ENCODE measurements around the gene BOD1.
"Not testable (repeated sequence)": the region's sequence is repeated elsewhere in the genome, so short reads cannot be mapped to it uniquely, and the experiment has no call there.

The BOD1 gene

DNA sequence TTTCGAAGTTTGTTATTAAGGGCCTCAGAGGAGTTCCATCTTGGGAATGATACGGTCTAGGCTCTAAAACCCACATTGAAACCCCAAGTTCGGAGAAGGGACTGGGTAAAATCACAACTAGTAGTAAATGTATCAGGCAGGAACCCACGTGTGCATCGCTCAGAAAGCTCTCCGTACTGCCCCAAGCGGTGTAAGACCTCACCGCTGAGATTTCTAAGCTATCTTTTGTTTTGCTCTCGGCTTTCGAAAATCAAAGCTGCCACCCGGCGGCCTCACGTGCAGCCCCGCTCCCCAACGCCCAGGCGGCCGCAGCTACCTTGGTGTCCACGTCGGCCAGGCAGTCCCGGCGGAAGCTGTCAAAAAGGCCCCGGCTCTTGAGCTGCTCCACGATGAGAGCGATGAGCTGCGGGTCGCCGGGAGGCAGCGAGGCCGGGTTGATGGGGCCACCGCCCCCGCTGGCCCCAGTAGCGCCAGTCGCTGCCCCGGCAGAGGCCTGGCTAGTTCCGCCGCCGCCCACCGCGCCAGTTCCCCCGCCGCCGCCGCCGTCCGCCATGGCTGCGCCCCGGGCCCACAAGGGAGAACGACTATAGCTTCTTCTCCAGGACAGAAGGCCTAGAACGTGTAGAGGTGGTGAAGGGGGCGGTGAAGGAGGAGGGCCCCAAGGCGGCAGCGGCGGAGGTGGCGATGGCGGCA lies 420 bp downstream of the BOD1 start:
- DNase-seq (ENCODE audit: low read depth in 2 of 2) = peak; percentile 33 to 40

DNA sequence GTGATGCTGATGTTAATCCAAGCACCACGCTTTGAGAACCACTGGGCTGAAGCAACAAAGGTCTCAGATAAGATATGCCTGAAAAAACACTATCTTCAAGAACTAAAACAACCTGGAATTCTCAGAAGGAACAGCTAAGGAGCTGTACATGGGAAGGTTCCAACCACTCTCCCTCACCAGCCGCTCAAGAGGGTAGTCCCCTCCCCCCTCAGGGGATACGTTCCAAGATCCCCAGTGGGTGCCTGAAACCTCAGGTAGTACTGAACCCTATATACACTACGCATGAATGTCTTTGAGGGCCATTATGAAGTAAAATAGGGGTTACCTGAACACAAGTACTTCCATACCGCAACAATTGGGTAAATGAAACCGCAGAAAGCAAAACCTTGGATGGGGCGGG lies 1.9 kb downstream of the BOD1 start:
- no peak for DNase-seq (ENCODE audit: low read depth in 2 of 2)

DNA sequence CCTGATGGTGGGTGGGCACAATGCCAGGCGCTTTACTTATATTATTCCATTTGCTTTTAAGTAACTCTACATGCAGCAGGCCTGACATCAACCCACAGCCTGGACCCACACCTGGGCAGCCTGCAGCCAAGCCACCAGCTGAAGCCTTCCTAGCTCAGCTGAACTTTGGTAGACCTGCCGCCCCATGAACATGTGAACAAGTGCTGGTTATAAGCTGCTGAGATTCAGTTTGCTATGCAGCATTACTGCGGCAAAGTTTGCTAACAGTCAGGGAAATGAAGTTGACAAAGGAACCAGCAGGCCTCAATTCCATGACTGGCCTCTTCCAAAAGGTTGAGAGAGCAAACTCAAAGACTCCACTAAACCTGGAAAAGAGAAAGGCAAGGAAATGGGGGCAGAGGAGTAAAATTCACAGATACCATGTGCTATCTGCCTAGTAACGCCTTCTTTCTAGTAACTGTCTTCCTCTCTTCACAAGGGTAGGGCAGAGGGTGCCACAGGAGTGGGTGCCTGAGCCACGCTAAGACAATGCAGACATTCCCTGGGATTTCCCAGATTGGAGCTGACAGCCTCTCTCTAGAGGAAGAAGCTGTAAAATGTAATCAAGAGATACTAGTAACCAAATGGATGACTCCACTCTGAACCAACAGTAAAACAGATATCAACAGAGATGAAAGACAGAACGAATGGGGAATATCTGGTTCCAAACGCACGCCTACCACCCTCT lies 2.9 kb downstream of the BOD1 start:
- DNase-seq (ENCODE audit: low read depth in 2 of 2) = no peak

DNA sequence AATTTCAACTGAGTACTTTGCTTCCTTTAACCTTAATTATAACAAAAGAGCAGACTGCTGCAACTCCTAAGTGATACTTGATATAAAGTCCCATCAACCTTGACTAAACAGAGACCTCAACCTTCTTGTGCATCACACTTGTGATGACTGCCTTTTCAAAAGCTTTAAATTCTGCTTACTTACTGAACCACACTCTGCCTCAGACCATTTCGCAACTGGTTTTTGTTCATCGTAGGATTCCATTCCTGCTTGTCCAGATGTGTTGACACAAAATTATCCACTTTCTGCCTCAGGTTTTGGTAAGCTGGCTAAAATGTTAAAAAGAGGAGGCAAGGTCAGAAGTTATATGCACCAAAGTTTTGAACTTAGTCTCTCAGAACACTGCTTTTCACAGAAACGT lies 3.5 kb downstream of the BOD1 start:
- no peak for DNase-seq (ENCODE audit: low read depth in 2 of 2)

DNA sequence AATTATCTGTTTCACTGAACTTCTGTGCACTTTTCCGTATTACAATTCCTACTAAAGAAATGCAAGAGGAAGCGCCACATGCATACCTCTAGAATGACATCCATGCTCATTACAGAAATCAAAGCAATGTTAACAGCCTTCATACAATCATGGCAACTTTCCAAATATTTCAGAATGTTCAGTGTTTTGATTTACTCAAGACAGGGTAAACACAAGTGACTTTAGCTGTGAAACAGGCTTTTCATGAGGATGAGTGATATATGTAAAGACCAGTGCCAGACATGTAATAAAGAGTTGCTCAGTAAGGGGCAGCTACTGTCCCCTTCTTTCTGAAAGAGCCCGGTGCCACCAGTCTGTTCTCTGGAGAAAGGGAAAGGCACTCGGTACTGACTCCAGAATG lies 4.7 kb downstream of the BOD1 start:
- DNase-seq (ENCODE audit: low read depth in 2 of 2) = no peak

DNA sequence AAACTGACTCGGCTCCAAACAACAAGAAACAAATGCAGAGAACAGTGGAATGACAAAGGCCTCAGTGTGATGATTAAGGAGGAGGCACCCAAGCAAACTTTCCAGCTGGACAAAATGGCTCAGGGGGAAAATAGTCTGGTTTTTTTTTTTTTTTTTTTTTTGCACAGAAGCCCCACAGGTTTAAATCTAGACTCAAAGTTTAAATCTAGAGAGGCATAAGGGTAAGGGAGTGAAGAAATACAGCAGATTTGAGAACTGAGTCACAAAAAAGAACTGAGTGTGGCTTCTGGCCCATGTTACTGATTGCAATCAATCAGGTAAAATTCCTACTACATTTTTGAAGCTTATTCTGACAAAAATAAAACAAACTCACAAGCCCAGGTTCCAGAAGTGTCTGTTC lies 12.3 kb downstream of the BOD1 start:
- no peak for DNase-seq (ENCODE audit: low read depth in 2 of 2)

DNA sequence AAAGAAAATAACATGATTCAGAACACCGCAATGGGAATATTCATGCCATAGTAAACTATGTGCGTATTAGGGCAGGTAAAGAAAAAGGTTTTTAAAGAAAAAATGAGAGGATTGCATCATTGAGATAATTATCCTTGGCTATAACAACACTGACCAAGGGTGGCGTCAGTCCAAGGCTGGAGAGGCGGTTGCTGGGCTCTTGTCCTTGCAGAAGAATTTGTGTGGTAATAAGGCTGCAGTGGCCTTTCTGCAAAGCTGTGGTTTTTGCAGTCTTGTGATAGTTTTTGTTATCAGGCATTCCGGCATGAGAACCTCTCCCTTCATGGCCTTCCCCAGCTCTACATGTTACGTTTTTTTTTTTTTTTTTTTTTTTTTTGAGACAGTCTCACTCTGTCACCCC lies 14.0 kb downstream of the BOD1 start:
- no peak for DNase-seq (ENCODE audit: low read depth in 2 of 2)

DNA sequence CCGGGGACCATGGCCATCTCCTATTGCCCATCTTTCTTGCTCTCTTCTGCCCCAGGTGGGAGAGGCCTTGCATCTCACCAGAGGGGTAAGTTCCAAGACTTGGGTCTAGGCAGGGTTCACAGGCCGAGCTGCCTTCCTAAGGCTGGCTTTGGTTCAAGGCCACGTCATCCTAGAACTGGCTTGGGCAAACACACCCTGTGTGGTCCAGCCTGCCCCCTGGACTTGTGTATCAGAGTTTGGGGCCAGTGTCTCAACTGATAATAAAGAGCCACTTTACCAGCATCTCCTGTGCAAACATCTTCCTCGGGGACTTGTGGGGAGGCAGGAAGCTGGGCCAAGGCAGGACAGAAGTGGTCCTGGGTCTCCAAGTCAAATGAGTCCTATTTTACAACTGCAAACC lies 17.8 kb downstream of the BOD1 start:
- DNase-seq (ENCODE audit: low read depth in 2 of 2) = no peak

DNA sequence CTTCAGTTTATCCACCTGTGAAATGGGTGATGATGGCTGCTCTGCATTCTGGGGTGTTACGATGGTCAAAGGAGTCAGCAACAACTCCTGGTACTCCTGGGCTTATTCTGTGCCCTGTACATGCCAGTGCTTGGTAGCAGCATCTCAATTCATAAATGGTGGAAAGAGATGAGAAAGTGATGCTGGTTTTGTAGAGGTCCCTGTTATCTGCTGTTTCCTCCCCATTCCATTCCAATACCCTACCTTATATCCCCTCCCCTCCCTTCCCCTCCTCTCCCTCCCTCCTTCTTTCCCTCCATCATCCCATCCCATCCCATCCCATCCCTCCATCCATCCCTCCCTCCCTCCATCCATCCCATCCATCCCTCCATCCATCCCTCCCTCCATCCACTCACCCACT lies 19.1 kb downstream of the BOD1 start:
- DNase-seq (ENCODE audit: low read depth in 2 of 2) = no peak

DNA sequence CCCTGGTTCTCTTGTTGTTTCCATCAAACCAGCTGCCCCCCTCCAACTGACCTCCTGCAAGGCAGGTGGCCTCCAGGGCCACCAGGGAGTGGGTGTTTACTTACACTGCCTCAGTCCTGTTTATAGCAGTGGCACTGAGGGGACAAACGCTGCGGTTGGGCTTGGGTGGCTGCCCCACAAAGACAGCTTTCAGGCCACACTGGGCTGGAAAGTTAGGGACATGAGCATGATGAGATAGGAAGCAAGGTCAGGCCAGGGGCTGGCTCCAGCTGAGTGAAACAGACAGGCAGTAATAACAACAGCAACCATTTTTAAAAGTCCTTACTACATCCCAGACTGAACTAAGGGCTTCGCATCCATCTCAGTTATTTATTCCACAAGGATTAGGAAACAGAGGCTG lies 20.6 kb downstream of the BOD1 start:
- DNase-seq (ENCODE audit: low read depth in 2 of 2) = no peak

DNA sequence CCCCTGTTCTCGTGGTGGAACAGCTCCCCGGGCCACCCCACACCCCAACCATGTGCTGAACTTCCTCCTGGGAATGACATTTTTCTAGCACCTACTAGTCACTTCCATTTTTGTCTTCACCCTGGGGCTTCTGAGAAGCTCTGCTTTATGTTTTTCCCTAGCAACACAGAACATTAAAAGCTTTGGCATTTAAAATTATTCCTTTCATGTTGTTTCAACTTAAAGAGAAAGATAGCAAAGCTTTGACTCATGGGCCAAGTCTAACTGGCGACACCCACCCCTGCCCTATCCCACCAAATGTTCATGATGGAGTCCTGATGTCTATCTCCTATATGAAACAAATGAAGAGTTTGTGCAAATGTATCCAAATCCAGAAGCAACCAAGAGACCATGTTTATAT lies 22.4 kb downstream of the BOD1 start:
- DNase-seq (ENCODE audit: low read depth in 2 of 2) = no peak

DNA sequence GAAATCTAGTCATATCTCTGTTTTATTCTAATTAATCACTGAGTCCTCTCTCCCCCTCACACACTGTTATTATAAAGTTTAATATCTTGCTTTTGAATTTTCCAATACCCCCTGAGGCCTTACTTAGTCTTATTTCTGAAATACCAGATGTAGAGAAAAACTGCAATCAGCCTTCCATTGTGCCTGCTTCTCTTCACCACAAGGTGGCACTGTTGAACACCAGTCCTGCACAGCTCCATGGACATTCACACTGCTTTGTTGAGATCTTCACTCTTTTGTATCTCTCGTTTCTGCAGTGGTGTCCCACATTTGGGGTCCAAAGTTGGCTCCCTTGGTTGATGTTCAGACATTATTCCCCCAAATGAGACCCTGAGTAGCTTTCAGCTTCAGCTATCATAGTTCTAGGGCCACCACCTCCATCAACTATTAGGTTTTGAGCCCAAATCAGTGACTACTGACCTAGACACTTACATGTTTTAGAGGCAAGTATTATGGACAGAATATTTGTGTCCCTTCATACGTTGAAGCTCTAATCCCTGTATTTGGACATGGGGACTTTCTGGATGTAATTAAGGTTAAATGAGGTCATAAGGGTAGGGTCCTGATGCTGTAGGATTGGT lies 24.3 kb downstream of the BOD1 start:
- DNase-seq (ENCODE audit: low read depth in 2 of 2) = no peak

DNA sequence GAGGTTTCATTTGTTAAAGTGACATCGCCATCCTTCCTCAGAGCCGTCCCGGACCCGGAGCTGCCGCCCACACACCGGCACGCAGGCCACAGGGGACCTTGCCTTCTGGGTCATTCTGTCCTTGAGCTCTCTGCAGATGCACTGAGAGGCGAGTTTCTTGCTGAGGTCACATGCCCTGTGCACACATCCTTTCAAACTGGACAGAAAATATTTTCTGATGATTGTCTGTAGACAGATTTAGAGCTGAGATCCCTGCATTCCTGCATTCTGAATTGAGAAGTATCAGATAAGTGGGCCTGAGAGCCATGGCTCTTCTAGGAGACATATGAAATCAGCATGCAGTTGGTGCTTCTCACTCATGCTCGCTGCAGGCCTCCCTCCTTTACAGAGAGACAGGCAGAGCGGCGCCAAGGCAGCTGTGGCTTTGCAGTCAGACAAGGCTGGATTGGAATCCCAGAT lies 25.4 kb downstream of the BOD1 start:
- no peak for DNase-seq (ENCODE audit: low read depth in 2 of 2)

DNA sequence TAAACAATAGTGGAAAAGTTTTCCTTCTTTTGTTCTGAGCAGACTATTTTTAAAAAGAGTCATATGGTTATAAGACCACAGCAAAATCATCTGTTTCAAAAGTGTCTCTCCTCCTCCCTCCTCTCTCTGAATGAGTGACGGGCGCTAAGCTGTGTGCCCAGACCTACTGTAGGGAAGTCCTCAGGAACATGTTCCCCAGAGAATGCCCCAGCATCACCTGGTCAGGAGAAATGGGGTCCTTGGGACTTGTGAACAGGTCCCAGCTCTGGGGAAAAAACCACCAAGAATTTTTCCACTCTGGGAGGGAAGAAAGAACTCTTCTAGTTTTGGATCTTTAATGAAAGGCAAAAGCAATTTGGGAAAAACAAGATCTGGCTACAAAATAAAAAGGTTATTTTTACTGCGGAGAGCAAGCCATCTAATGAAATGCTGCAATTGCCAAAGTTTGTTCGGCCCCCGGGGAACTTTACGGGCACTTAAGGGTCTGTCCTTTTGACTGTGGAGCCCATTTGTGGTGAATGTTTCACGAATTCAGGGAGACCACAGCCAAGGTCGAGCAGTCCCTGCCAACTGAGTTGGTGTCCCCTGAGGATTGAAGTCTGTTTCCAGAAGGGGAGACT lies 25.9 kb downstream of the BOD1 start:
- no peak for DNase-seq (ENCODE audit: low read depth in 2 of 2)

DNA sequence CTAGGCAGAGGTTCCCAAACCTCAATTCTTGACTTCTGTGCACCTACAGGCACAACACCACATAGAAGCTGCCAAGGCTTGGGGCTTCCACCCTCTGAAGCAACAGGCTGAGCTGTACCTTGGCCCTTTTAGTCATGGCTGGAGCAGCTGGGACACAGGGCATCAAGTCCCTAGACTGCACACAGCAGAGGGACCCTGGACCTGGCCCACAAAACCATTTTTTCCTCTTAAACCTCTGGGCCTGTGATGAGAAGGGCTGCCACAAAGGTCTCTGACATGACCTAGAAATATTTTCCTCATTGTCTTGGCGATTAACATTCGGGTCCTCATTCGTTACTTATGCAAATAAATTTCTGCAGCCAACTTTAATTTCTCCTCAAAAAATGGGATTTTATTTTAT lies 30.3 kb downstream of the BOD1 start:
- DNase-seq (ENCODE audit: low read depth in 2 of 2) = not testable (repeated sequence)

DNA sequence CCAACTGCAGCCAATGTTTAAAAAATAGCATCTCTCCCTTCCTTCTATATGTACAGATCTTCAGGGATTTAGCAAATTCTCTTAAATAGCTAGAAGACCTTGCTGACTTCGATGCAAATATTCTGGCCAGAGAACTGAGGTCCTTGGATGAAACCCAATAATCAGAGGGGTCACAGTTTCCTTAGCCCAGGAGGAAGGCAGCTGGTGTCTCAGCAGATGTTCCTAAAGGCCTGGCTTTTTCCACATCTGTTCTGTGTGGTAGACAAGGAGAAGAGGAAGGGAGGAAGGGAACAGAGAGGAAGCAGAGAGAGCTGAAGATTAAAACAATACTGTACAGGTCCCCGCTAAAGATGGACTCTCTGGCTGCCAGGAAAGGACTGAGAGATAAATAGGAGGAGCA lies 33.1 kb downstream of the BOD1 start:
- no peak for DNase-seq (ENCODE audit: low read depth in 2 of 2)

DNA sequence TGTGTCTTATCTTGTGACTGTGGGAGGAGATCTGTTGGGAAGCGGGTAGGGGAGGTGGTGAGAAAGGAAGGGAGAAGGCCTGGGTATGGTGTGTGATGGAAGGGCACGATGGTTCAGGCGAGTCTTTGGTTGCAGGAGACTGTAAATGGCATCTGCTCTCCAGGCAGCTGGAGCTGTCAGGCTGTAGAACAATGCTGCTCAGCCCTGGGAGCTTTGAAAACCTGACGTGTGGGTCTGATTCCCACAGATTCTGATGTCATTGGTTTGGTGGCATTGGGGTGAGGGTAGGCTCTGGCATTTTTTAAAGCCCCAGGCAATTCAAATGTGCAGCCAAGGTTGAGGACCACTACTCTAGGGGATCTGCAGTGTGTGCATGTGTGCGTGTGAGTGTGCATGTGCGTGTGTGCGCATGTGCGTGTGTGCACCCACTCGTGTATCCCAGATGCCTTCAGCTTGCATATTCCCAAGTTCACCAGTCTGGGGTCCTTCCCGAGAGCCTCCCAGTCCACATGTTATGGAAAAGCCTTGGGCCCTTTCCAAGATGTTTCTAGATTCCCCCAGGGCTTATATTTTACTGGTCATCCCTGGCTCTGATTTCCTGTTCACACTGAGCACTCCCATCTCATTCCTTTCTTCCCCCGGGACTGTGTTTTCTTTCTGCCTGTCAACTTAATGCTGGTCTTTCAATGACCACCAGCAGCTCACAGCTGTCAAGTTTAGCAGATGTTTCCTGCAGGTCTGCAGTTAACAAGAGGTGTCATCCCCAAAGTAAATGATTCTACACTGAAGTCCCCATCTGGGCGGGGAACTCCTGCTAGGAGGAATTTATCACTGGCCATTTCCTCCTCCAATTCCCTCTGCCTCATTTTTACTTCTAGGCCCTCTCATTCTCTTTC lies 34.0 kb downstream of the BOD1 start:
- DNase-seq (ENCODE audit: low read depth in 2 of 2) = no peak

DNA sequence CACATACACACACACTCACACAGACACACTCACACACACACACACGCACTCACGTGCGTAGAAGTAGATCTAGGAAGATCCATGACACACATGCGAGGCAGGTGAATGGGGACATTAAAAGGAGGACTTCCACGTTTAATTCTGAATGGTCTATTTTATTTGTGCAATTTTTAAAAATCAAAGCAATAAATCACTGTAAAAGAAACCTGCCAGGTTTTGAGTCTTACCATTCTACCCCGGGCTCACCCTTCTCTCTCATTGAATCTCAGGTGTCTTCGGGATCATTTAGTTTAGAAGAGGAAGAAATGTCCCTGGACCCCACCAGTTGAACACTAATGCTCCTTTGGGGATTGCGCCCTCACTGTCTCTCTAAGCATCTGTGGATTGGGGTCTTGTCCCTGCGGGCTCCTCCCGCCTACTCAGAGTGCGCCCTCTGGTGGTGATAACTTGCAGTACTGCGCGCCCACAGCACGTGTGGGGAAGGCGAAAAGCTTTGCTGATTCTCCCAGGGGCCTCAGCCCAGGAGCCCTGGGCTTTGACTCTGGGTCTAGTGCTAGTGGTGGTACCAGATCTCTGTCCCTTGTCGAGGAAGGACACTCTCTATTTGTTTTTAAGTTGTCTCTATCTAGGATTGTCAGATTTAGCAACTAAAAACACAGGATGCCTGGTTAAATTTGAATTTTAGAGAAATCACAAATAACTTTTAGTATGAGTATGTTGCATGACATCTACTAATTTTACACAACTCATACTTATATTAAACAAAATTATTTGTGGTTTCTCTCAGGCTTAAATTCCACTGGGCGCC lies 34.8 kb downstream of the BOD1 start:
- peak; percentile 32 to 36 for DNase-seq (ENCODE audit: low read depth in 2 of 2)

DNA sequence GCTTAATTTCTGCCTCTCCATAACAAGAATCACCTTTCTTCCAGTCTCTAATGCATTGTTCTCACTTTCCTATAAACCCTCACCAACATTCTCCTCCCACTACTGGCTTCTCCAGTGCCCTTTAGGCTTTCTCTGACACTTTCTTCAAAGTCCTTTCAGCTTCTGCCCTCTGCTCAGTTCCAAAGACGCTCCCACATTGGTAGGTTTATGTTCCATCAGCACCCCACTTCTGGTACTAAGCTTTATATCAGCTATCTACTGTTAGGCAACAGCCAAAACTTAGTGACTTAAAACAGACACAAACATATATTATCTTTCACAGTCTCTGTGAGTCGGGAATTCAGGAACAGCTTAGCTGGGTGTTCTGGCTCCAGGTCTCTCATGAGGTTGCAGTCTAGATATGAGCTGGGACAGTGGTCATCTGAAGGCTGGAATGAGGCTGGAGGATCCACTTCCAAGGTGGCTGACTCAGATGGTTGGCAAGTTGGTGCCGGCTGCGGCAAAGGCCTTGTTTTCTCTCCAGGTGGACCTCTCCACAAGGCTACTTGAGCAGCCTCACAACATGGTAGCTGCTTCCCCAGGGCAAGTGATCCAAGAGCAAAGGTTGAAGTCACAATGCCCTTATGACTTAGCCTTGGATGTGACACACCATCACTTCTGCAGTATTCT lies 37.4 kb downstream of the BOD1 start:
- no peak for DNase-seq (ENCODE audit: low read depth in 2 of 2)

DNA sequence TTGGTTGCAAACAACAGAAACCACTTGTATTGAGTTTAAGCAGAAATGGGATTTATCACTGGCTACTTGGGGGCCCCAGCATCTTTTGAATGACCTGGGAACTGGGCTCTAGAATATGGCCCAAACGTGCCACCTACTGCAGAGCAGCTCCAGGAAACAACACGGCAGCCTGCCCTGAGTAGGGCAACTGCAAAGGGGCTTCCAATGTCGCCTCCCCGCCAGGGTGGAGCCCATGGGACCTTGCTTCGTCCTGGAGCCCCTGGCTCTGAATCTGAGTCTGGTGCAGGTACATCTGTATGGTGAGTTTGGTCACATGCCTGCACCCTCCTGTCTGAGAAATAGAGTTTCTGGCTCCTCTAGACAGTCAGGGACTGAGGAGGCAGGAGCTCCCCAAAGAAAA lies 38.6 kb downstream of the BOD1 start:
- no peak for DNase-seq (ENCODE audit: low read depth in 2 of 2)
